Endothelial cell of umbilical vein (primary cell): Measurements from ENCODE around the gene FYN. TPM values are rescaled to one million over a fixed set of nuclear protein-coding genes. Genes with fewer than 3 reads are reported as not detected.

Experiments used
- BruUV-seq: library from RNA; stranded (reverse); fragments of 400-500 nt; replicated peaks from 2 replicates; lab custom pipeline; 2021; lab: Mats Ljungman, UMichigan
- CTCF ChIA-PET: fragments of 300-600, 350-600 bp; sonication (Branson Sonifier 250); formaldehyde crosslinking; loops from one replicate; lab custom pipeline; 2021; ENCODE audit warnings: antibody characterized with exemption, inconsistent platforms; lab: Charles Lee
- POLR2A ChIA-PET: fragments of 300-600, 350-600 bp; sonication (Branson Sonifier 250); formaldehyde crosslinking; loops from one replicate; lab custom pipeline; 2021; ENCODE audit warnings: antibody characterized with exemption, inconsistent platforms; lab: Charles Lee
- DNase-seq: peaks from one replicate; pipeline ENCODE4 v3.0.0-alpha.2; 2011; ENCODE audit warnings: low read depth, low spot score
- FAIRE-seq: peaks from 2 replicates; lab custom pipeline; 2011; peaks lifted over from hg19 to GRCh38; lab: Jason Lieb, UNC
- H2AFZ ChIP-seq: 2 replicates; pipeline ENCODE4 v1.6.0; 2012; ENCODE audit warnings: low read depth, low read length, control low read depth, inconsistent platforms
- H3K27ac ChIP-seq: 2 replicates; pipeline ENCODE4 v1.5.1; 2011; ENCODE audit warnings: low read depth, mild to moderate bottlenecking, control low read depth, low read length, moderate library complexity; ENCODE audit not compliant: insufficient read depth
- H3K27me3 ChIP-seq, 2 experiments: 2 replicates each; pipeline versions ENCODE4 v1.6.0 to v1.6.1; 2011; ENCODE audit warnings: low read length in 2 of 2, mixed read lengths in 1 of 2; ENCODE audit not compliant: control insufficient read depth in 2 of 2, insufficient read depth in 2 of 2
- H3K36me3 ChIP-seq, 2 experiments: 2 replicates in 1 of 2; 3 replicates in 1 of 2; pipeline ENCODE4 v1.5.1; 2011; ENCODE audit warnings: low read length in 2 of 2, mild to moderate bottlenecking in 1 of 2, moderate library complexity in 1 of 2; ENCODE audit not compliant: control insufficient read depth in 2 of 2, insufficient read depth in 2 of 2; ENCODE audit errors: extremely low read depth in 1 of 2
- H3K4me1 ChIP-seq: 3 replicates; pipeline ENCODE4 v1.5.1; 2011; ENCODE audit warnings: mild to moderate bottlenecking, low read length; ENCODE audit not compliant: control insufficient read depth, insufficient read depth; ENCODE audit errors: extremely low read depth
- H3K4me2 ChIP-seq: 2 replicates; pipeline ENCODE4 v1.6.1; 2011; ENCODE audit warnings: low read length, control low read depth, mixed read lengths; ENCODE audit not compliant: insufficient read depth
- H3K4me3 ChIP-seq, 3 experiments: fragments of 200-600 bp in 1 of 3; sonication (generic), shearing (Covaris generic) in 1 of 3; replicated peaks in 1 of 3; 2 replicates each; pipeline ENCODE4 v1.5.1; 2011 to 2016; ENCODE audit warnings: control low read depth in 3 of 3, low read length in 3 of 3, mild to moderate bottlenecking in 2 of 3, inconsistent platforms in 1 of 3, low read depth in 1 of 3, moderate library complexity in 1 of 3; ENCODE audit not compliant: insufficient read depth in 1 of 3
- H3K79me2 ChIP-seq: 2 replicates; pipeline ENCODE4 v1.6.0; 2012; ENCODE audit warnings: low read length, inconsistent platforms; ENCODE audit not compliant: control insufficient read depth, insufficient read depth
- H3K9ac ChIP-seq: replicated peaks from 2 replicates; pipeline ENCODE3; 2011; ENCODE audit warnings: low read length, control low read depth; ENCODE audit not compliant: insufficient read depth; ENCODE audit errors: extremely low read depth
- H3K9me1 ChIP-seq: replicated peaks from 3 replicates; pipeline ENCODE4 v1.6.0; 2011; ENCODE audit warnings: mild to moderate bottlenecking, low read length; ENCODE audit not compliant: control insufficient read depth, insufficient read depth; ENCODE audit errors: extremely low read depth
- H3K9me3 ChIP-seq: replicated peaks from 2 replicates; pipeline ENCODE4 v1.5.1; 2012; ENCODE audit warnings: low read length, inconsistent platforms; ENCODE audit not compliant: control insufficient read depth, insufficient read depth
- H4K20me1 ChIP-seq: replicated peaks from 2 replicates; pipeline ENCODE3; 2011; ENCODE audit warnings: mild to moderate bottlenecking, low read length; ENCODE audit not compliant: control insufficient read depth, insufficient read depth; ENCODE audit errors: extremely low read depth
- CTCF ChIP-seq, 2 donors: IDR thresholded peaks; 1 replicate in 1 of 2; 2 replicates in 1 of 2; pipeline ENCODE4 v1.5.1; 2011; ENCODE audit warnings: low read length in 2 of 2, mild to moderate bottlenecking in 2 of 2, moderate library complexity in 2 of 2, control low read depth in 1 of 2, inconsistent platforms in 1 of 2, low read depth in 1 of 2; ENCODE audit not compliant: insufficient read depth in 1 of 2; ENCODE audit errors: extremely low read depth in 1 of 2
- FOS ChIP-seq: IDR thresholded peaks from 2 replicates; pipeline ENCODE4 v1.6.1; 2011; ENCODE audit warnings: mild to moderate bottlenecking, low read length, moderate library complexity, borderline replicate concordance; ENCODE audit not compliant: insufficient read depth
- MAX ChIP-seq: IDR thresholded peaks from 2 replicates; pipeline ENCODE4 v1.6.1; 2011; ENCODE audit not compliant: insufficient read depth, insufficient read length
- MYC ChIP-seq: IDR thresholded peaks from one replicate; pipeline ENCODE4 v1.6.1; 2011; ENCODE audit warnings: mild to moderate bottlenecking, low read depth, low read length
- POLR2A ChIP-seq: IDR thresholded peaks from 2 replicates; pipeline ENCODE4 v1.6.1; 2012; ENCODE audit warnings: low read depth, mild to moderate bottlenecking, control low read depth, low read length
- POLR2AphosphoS5 ChIP-seq: IDR thresholded peaks from 2 replicates; pipeline ENCODE4 v1.6.1; 2012; ENCODE audit warnings: low read depth, mild to moderate bottlenecking, control low read depth, low read length, moderate library complexity; ENCODE audit not compliant: insufficient read depth
- dilution Hi-C: fragments of 300-500 bp; cut with MboI; formaldehyde crosslinking; loops from one replicate; pipeline ENCODE4 v1.15.0; 2019; ENCODE audit warnings: low sequenced_read_pairs; ENCODE audit not compliant: extremely low pct_ligation_motif_present
- intact Hi-C: fragments of 100-400 bp; cut with micrococcal nuclease; formaldehyde crosslinking; loops from one replicate; pipeline ENCODE4 v1.10.0; 2022
- polyA plus RNA-seq, 4 experiments: library from polyadenylated mRNA; depleted of rRNA in 3 of 4; stranded (reverse) in 3 of 4; unstranded in 1 of 4; fragments of >200 nt; gene quantifications; 2 replicates each; pipeline versions ENCODE4 v1.2.1 to v1.2.3, GENCODE V29; 2011 to 2012; ENCODE audit warnings: missing spikeins in 1 of 4
- total RNA-seq: library from RNA; stranded (reverse); gene quantifications from 2 replicates; pipeline ENCODE4 v1.2.3, GENCODE V29; 2021

Gene FYN
- total and polyA plus RNA-seq, 2 donors (not counting 3 experiments of a cell fraction or from before 2014, with no cell fraction given) = 69.0 to 143 TPM

- no TSS peak for BruUV-seq
- Histone ChIP-seq H3K27ac (no peak overlapping the region), H3K4me1 (peaks cover 8% of the 10 kb centered on the region), H3K79me2 (peaks cover 8% of the 10 kb centered on the region), H3K9me1 (no peaks in the 10 kb centered on the region), H3K36me3 (peaks cover 0 to 1% of the 10 kb centered on the region in 2 experiments), H3K4me3 (no peak overlapping the region), H2AFZ (no peak overlapping the region), H4K20me1 (no peaks in the 10 kb centered on the region), H3K4me2 (no peak overlapping the region), H3K27me3 (no peaks in the 10 kb centered on the region), H3K9me3 (no peaks in the 10 kb centered on the region), H3K9ac (no peak overlapping the region)
- dilution Hi-C loops (no loop called here), intact Hi-C loops (no loop called here)
- TF ChIP-seq POLR2A = no peak
- no peak for TF ChIP-seq CTCF (IDR thresholded peaks at IDR 0.05; ENCODE audit: extremely low read depth in 1 of 2, insufficient read depth in 1 of 2, low read depth in 1 of 2, low read length in 2 of 2)
- no peak for TF ChIP-seq MYC
- TF ChIP-seq POLR2AphosphoS5 = no peak
- no peak for TF ChIP-seq FOS
- no peak for TF ChIP-seq MAX
- ChIA-PET CTCF (interaction anchor here (1.0 kb wide), 1 partner anchor 34 kb away, joined by 5 read pairs; no protein-coding TSS in a partner anchor), POLR2A (no interaction called here)
- FAIRE-seq (no peak), DNase-seq (no peak)
Observed at GRCh38 chr6:111817451-111818120, 55.7 kb downstream of the FYN start.
